NOMO-1 (cell line): ENCODE results near the gene SOWAHC.
"Not testable (repeated sequence)": the region's sequence is repeated elsewhere in the genome, so short reads cannot be mapped to it uniquely, and the experiment has no call there.

Experiments
- DNase-seq, 2 experiments: peaks; one replicate each; lab custom pipeline; 2025; ENCODE audit not compliant: unreplicated experiment in 2 of 2; lab: John Stamatoyannopoulos, UW

SOWAHC gene

GRCh38 chr2:109613922-109614714, at the start of gene SOWAHC, which contains the start of gene SEPTIN10:
TSS of gene SOWAHC (plus strand) at chr2:109614364. CDS start at chr2:109614490, 126 bp downstream.
TSS of gene SEPTIN10 (minus strand) at chr2:109613966. CDS start at chr2:109613827, 139 bp downstream.
- DNase-seq = no peak

DNA sequence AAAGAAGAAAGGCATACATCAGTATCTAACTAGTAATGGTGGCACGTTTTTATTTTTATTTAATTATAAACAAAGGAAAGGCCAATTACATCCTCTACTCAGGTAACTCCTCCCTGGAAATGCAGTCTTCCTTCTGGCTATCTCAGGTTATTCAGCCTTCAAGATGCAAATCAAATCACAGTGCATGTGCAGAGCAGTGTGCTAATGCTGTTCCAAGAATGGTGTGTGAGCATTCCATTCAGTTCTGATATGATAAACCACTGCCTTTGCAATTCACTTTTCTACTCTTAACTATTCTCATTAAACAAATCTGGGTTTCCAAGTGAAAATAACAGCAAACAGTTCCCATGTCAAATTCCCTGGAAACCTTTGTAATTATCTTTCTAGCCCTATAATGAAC, 38.8 kb upstream of the SOWAHC start:
- DNase-seq = no peak

GRCh38 chr2:109577630-109578029, 36.5 kb upstream of the SOWAHC start:
- not testable (repeated sequence) for DNase-seq

GRCh38 chr2:109582928-109583895, 31.0 kb upstream of the SOWAHC start:
- no peak for DNase-seq

DNA sequence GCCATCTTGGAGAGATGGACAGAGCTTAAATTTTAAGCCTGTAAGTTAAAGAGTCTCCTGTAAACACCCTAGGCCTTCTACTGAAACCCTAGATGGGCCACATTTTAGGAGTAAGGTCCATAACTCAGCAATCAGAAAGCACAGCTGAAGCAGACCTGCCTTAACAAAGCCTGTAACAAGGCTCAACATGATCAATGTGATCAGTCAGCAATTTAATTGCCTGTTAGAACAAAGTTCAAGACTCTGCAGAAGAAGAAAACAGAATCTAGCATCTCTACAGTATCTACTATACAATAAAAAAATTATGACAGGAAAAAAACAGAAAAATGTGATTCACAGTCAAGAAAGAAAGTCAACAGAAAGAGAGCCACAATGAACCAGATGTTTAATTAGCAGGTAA, 27.5 kb upstream of the SOWAHC start:
- DNase-seq = no peak

DNA sequence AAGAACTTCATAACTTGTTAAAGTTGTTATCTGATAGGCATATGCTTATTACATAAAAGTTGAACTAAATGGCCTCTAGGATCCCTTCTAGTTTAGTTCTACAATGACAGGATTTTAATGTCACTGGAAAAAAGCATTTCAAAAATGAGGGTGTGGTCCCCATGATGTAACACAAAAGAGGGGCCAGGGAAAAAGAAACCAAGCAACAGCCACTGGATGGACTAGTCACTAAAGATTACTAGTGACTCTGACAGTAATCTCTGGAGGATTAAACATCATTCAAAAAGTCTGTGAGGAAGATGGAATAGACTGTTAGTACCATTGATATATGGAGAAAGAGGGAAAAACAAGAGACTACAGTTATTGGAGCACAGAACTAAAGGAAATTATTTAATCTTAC, 23.0 kb upstream of the SOWAHC start:
- no peak for DNase-seq

DNA sequence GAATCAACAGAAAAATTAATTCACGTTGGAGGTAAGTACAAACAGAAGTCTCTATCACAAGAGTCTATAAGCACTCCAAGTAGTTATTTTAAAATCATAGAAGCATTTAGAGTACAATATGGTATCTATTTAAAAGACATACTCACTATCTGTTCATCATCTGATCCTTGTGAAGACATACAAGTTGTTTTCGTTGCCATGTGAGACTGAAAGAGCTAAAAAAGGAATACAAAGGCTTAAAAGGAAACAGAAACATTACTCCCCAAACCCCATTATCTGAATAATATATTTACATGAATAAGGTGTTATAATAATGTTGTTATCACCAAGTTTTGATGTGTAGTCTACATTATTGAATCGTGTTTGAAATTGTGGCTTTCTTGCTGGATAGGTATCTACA, 21.3 kb upstream of the SOWAHC start:
- DNase-seq = no peak

GRCh38 chr2:109594246-109594885, 19.8 kb upstream of the SOWAHC start:
- DNase-seq = no peak

- no peak for DNase-seq
These were observed 18.5 kb upstream of the SOWAHC start for GRCh38 chr2:109595644-109596043.

GRCh38 chr2:109597283-109597682, 16.9 kb upstream of the SOWAHC start:
- no peak for DNase-seq

GRCh38 chr2:109601783-109602182, 12.4 kb upstream of the SOWAHC start:
- DNase-seq = no peak

DNA sequence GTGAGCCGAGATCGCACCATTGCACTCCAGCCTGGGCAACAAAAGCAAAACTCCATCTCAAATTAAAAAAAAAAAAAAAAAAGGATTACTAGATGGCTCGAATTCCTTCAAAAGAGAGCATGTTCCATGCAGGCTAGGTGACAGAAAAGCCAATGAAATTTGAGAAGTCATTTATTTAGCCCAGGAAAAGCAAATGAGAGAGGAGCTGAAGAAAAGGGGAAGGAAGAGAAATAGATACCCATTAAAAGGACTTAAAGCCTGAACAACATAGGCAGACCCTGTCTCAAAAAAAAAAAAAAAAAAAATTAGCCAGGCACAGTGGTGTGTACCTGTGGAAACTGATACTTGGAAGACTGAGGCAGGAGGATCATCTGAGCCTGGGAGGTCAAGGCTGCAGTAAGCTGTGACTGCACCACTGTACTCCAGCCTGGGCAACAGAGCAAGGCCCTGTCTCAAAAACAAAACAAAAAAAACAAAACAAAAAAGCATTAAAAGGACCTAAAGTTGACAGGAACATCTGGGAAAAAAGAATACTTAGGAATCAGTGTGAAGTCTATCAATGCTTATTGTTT, 11.5 kb upstream of the SOWAHC start:
- DNase-seq = no peak

- DNase-seq = no peak
These were observed 9.6 kb upstream of the SOWAHC start for GRCh38 chr2:109604597-109604996.

- DNase-seq = no peak
These were observed 6.4 kb upstream of the SOWAHC start for GRCh38 chr2:109607766-109608165.

DNA sequence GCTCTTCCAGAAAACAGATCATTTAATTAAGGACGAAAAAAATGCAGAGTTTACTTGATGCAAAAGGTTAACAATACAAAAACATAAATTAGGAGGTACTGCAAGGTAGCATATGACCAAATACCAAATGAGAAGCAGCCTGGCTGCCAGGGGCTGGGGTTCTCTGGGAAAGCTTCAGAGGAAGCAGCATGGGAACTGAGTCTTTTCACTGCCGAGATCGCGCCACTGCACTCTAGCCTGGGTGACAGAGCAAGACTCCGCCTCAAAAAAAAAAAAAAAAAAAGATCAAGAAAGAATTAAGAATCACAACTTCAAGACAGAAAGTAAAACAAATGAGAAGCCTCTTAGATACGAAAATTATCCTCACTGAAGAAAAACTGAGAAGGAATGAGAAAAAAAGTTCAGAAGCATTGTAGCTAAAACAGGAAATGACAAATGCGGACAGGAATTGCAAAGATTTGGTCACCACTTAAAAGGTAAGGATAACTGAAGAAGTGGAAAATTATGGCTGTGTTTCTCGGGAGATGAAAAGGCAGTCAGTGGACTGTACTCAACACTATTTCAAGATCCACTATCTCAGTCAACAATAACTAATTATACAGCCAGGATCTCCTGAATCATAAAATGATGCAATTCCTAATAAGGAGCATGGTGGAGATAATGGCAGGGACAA, 4.7 kb upstream of the SOWAHC start:
- no peak for DNase-seq

DNA sequence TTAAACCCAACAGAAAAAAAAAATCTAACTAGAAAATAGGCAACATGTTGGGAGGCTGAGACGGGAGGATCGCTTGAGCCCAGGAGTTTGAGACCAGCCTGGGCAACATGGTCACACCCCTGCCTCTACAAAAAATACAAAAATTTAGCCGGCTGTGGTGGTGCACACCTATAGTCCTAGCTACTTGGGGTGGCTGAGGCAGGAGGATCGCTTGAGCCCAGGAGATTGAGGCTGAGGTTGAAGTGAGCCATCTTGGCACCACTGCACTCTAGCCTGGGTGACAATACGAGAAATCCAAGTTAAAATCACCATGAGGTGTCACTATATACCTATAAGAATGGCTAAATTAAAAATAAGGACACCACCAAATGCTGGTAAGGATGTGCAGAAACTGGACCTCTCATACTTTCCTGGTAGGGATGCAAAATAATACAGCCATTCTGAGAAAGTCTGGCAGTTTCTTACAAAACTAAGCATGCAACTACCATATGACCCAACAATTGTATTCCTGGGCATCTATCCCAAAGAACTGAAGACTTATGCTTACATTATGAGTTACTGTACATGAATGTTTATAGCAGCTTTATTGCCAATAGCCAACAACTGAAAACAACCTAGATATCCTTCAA, 2.6 kb upstream of the SOWAHC start:
- DNase-seq = no peak

DNA sequence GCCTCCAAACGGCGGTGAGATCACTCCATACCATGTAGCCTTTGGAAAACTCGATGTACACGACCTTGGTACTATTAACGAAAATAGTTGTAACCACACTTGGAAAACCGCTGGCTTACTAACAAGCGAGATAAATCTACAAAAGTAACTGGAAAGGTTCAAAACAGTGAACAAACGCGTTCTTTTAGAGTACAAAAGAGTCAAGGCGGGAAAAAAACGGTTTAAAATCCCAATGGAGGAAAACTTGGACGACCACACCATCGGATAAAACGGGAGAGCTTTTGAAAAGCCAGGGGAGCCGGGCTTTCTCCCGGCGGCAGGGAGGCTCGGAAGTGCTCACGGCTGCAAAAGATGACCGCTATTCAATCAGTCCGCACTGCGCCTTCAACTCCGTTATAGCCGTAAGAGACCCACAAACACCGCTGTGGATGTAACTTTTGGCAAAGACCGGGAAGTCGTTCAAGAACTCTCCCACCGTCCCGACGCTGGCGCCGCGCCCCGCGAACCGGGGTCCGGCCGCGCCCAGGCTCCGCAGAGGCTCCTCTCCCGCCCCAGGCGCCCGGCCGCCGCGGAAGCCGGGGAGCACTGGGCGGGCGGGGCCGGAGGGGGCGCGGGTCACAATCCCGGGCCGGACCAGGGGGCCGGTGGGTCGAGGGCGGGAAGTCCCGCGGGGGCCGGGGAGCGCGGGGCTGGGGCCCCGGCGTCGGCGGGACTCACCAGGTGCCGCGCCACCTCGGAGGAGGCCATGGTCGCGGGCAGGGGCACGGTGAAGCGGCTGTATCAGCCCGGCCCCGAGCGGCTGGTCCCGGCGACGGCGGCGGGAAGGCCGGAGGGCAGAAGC, 863 bp upstream of the SOWAHC start:
- DNase-seq = no peak

DNA sequence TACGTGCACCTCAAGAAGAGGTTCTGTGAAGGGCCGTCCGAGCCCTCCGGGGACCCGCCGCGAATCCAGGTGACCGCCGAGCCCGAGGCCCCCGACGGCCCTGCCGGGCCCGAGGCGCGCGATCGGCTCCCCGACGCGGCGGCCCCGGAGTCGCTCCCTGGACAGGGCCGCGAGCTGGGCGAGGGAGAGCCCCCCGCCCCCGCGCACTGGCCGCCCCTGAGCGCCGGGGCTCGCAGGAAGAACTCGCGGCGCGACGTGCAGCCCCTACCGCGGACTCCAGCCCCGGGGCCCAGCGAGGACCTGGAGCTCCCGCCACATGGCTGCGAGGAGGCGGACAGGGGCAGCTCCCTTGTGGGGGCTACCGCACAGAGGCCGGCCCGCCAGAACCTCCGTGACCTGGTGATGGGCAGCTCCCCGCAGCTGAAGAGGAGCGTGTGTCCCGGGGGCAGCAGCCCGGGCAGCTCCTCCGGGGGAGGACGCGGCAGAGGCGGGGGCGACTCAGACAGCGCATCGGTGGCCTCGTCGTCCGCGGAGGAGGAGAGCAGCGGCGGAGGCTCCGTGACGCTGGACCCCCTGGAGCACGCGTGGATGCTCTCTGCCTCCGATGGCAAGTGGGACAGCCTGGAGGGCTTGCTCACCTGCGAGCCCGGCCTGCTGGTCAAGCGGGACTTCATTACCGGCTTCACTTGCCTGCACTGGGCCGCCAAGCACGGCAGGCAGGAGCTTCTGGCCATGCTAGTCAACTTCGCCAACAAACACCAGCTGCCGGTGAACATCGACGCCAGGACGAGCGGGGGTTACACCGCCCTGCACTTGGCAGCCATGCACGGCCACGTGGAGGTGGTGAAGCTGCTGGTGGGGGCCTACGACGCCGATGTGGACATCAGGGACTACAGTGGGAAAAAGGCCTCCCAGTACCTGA, 812 bp downstream of the SOWAHC start:
- no peak for DNase-seq
